NCI-H526 treated with DMSO at 0.1 percent for 48 hours (cell line): Measurements from ENCODE around the gene PIK3IP1.
"Not testable (repeated sequence)": the region's sequence is repeated elsewhere in the genome, so short reads cannot be mapped to it uniquely, and the experiment has no call there.

ENCODE experiments used
- DNase-seq: peaks from one replicate; lab custom pipeline; 2025; lab: John Stamatoyannopoulos, UW

Gene PIK3IP1

GRCh38 chr22:31292236-31292989 is at the start of gene PIK3IP1:
PIK3IP1 (minus strand) TSS chr22:31292488; CDS start chr22:31292344, 144 bp downstream.
- DNase-seq, result peak; percentile 81

- DNase-seq, result no peak
These were observed 49.2 kb upstream of the PIK3IP1 start for GRCh38 chr22:31341386-31342088.

- DNase-seq, result no peak
These were observed 48.5 kb upstream of the PIK3IP1 start for GRCh38 chr22:31340765-31341247.

DNA sequence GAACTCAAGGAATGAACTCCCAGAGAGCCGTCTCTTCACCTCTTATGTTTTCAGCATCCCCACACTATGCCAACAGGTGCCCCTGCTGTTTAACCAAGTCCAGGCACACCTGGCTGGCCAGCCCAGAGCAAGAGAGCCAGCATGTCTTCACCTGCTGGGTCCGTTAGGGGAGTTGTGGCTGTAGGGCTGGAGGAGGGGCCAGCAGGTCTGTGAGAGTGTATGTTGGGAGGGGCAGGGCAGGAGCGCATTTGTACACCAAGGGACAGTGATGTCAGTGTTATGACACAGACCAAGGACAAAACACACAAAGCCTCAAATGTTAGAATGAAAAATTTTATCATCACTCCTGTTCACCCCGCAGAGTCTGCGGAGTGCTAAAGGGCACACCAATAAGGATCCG is 48.1 kb upstream of the PIK3IP1 start:
- no peak for DNase-seq

DNA sequence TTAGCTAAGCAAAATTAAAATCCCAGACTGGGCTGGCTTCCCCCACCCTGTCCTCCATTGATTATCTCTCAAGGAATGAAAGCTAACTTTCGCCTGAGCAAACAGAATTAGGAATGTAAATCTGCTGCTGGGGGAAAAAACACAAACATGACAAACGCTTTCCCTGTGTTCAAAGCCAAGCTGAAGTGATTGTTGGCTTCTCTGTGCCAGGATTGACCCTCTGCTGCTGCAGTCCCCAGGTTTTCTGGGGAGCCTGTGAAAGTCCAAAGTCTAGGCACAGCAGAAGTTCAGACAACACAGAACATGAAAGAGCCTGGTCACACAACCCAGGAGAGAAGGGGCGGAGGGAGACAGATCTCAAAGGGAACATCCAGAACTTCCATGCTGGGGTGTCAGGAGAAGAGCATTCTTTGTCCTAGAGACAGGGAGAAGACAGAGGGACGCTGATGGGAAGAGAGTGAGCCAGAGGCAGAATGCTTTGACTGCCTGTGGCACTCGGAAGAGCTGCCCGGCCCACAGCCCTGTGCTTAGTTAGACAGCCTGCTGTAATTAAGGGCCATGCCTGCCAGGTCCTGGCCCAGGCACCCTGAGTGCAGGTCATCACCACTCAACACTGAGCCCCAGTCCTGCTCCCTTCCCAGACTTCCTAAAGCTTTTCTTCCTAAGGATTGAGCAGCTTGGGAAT is 47.0 kb upstream of the PIK3IP1 start:
- DNase-seq, result no peak

- DNase-seq, result no peak
These were observed 44.9 kb upstream of the PIK3IP1 start for GRCh38 chr22:31337178-31337577.

GRCh38 chr22:31334329-31334728 is 42.0 kb upstream of the PIK3IP1 start:
- DNase-seq, result no peak

- no peak for DNase-seq
These were observed 41.4 kb upstream of the PIK3IP1 start for GRCh38 chr22:31333641-31334040.

DNA sequence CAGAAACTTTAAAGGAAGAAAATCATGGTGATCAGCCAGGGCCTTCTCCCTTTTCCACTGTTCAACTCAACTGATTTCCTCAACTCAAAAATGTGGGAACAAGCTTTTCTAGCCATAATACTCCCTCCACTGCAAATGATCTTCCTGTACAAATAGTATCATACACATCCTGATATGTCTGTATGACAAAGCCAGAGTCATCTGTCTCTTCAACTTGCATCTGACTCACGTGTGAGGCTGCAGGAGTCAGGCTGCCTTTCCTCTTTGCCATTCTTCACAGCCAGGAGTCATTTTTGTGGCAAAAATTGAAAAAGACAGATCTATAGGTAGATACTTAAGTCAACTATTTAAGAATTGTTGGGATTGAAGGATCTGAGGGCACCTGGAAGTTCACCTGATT is 40.6 kb upstream of the PIK3IP1 start:
- no peak for DNase-seq

DNA sequence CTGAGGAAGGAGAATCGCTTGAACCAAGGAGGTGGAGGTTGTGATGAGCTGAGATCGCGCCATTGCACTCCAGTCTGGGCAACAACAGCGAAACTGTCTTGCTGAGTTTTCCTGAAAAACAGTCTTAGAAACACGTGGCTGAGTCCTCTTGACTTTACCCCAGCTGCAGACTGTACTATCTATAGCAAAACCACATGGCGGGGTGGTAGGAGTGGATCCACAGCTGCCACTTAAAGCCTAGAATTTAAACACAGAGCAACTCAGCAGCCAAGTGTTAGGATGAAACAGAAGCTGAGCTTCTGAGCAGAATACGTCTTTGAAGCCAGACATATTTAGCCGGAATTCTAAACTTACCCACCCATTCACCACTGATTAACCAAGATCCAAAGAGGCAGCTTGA is 39.7 kb upstream of the PIK3IP1 start:
- DNase-seq, result no peak

GRCh38 chr22:31329453-31330215 is 37.3 kb upstream of the PIK3IP1 start:
- no peak for DNase-seq

DNA sequence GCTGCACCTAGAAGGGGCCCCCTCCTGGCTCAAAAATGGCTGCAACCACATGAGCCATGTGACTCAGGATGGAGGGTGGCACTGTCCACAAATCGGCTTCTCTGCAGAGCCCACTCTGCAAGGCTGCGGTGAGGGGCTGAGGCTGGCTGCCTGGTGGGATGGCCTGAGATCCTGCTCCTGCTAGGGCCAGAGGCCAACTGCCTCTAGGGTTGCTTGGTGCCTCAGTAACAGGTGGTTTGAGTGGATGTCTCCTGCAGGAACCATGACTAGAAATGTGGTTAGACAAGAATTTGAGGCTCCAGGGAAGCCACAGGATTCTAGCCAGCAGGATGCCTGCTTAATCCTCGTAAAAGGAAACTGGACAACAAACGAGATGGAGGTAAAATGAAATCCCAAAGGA is 36.7 kb upstream of the PIK3IP1 start:
- no peak for DNase-seq

DNA sequence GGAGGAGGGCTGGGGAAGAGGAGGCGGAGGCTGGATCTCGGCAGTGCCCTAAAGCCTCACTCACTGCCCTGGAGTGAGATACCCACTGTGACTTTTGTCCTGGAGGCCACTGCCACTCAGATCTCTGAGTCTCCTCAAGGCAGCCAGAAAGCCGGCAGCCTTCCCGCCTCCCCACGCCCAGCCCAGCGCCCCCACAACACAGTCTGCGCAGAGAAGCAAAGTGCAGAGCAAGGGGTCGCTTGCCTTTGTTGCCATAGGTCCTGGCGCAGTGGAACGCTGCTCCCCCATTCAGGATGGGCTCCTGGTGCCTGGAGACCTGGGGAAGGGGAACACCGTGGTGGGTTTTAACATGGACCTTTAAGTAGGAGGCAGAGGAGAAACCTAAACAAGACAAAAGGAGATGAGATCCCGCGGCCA is 36.3 kb upstream of the PIK3IP1 start:
- no peak for DNase-seq

DNA sequence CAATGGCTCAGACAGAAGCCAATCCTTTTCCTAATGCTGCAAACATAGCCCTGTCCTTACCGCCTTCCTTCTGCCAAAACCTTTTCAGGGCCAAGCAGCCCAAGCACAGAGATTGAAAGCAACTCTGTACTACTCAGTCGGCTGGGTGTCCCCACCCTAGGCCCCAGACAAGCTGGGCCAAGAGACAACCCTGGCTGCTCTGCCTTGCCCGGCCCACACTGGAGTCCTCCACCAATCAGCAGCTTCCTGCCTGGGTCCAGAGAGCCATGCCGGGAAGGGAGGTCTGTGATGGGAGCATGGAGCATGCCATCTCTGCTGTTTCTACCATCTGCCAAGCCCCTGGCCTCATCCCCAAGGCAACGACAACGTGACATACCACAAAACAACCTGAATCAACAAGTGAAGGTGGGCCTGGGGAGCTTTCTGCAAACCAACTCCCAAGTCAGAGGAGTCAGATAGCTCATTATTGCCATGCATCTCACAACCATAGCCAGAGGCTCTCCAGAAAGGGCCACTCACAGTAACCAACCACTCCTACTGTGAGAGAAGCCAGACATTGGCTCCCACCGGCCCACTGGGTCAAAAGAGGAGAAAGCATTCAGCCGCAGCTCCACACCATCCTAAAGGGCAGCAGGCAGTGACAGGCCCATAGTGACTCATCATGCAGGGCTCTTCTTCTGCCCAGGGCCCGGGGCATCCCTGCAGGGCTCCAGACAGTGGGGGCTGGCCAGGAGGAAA is 35.7 kb upstream of the PIK3IP1 start:
- DNase-seq, result no peak

DNA sequence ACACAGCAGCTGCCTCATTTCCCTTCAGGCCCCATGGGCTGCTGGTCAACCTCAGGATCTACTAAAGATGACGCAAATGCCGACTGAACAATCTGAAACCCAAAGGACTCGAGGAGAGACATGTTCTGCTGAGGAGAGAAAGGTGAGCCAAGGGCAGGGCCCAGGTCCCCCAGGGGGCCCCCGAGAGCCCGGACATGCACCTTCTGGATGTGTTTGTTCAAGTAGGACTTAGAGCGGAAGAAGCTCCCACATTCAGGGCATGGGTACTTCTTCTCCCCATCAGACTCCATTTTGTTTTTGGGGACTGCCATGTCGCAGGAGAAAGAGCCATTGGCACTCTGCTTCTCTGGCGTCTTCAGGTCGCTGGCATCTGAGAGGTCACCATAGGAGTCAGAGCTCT is 34.6 kb upstream of the PIK3IP1 start:
- no peak for DNase-seq

- DNase-seq, result no peak
These were observed 31.6 kb upstream of the PIK3IP1 start for GRCh38 chr22:31323578-31324550.

DNA sequence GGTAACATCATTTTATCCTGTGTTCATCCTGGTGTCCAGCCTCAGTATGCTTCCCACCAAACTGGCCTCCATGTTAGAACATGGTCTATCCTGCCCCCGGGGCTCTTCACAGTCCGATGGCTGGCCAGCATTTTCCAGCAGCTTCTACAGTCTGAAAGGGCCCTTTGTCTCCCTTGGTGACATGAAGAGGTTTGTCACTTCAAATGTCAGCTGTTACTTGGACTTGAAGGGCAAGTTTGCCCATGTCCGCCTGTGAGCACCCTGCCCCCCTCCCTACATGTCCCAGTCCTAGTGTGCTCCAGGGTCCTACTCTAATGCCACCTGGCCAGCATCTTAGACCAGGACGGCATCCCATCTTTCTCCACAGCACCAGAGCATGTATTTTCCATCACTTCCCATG is 29.1 kb upstream of the PIK3IP1 start:
- no peak for DNase-seq

DNA sequence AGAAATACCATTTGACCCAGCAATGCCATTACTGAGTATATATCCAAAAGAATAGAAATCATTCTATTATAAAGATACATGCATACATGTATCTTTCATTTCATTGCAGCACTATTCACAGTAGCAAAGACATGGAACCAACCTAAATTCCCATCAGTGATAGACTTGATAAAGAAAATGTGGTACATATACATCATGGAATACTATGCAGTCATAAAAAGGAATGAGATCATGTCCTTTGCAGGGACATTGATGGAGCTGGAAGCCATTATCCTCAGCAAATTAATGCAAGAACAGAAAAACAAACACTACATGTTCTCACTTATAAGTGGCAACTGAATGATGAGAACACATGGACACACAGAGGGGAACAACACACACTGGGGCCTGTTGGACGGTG is 21.9 kb upstream of the PIK3IP1 start:
- DNase-seq, result not testable (repeated sequence)

GRCh38 chr22:31313366-31314147 is 21.3 kb upstream of the PIK3IP1 start:
- peak; percentile 24 for DNase-seq
